CD4-positive, alpha-beta memory T cell (primary cell): ENCODE results near the gene CTBP2. TPM values are rescaled to one million over a fixed set of nuclear protein-coding genes. Genes with fewer than 3 reads are reported as not detected.

ENCODE experiments used
- CTCF ChIA-PET: fragments of 350-600 bp; sonication (Branson Sonifier 250); formaldehyde crosslinking; loops from one replicate; lab custom pipeline; 2021; ENCODE audit warnings: inconsistent platforms; ENCODE audit not compliant: partially characterized antibody; lab: Charles Lee
- POLR2A ChIA-PET: fragments of 350-600 bp; sonication (Branson Sonifier 250); formaldehyde crosslinking; loops from one replicate; lab custom pipeline; 2021; ENCODE audit not compliant: partially characterized antibody; lab: Charles Lee
- DNase-seq, 5 donors: peaks; one replicate each; pipeline versions ENCODE4 v3.0.0 to v3.0.0-alpha.2; 2020 to 2022; ENCODE audit warnings: mixed read lengths in 1 of 5
- H3K27ac ChIP-seq: one replicate; pipeline ENCODE4 v1.7.0; 2013; ENCODE audit warnings: low read depth, low read length
- H3K27me3 ChIP-seq: 2 replicates; pipeline ENCODE4 v1.7.0; 2013; ENCODE audit warnings: mild to moderate bottlenecking, low read length, moderate library complexity; ENCODE audit not compliant: insufficient read depth
- H3K36me3 ChIP-seq: 2 replicates; pipeline ENCODE4 v1.7.0; 2013; ENCODE audit warnings: mild to moderate bottlenecking, low read length, moderate library complexity; ENCODE audit not compliant: insufficient read depth
- H3K4me1 ChIP-seq: 2 replicates; pipeline ENCODE4 v1.7.0; 2013; ENCODE audit warnings: mild to moderate bottlenecking, low read length, moderate library complexity; ENCODE audit not compliant: insufficient read depth
- H3K4me3 ChIP-seq, 2 donors: one replicate each; pipeline ENCODE4 v1.7.0; 2013; ENCODE audit warnings: low read length in 2 of 2, mild to moderate bottlenecking in 1 of 2
- H3K9me3 ChIP-seq, 2 donors: one replicate each; pipeline ENCODE4 v1.7.0; 2013; ENCODE audit warnings: low read length in 2 of 2, control low read depth in 1 of 2; ENCODE audit not compliant: control insufficient read depth in 1 of 2
- H3K27ac Mint-ChIP-seq, 7 donors: one replicate each; pipeline ENCODE4 v1.8.0; 2020 to 2021; ENCODE audit warnings: mixed read lengths in 7 of 7, mild to moderate bottlenecking in 6 of 7, inconsistent platforms in 3 of 7, moderate library complexity in 3 of 7
- H3K27me3 Mint-ChIP-seq, 2 donors: one replicate each; pipeline ENCODE4 v1.8.0; 2020 to 2021; ENCODE audit warnings: mixed read lengths in 2 of 2
- H3K36me3 Mint-ChIP-seq, 2 donors: one replicate each; pipeline ENCODE4 v1.8.0; 2020 to 2021; ENCODE audit warnings: mixed read lengths in 2 of 2, inconsistent platforms in 1 of 2, mild to moderate bottlenecking in 1 of 2
- H3K4me1 Mint-ChIP-seq, 4 donors: one replicate each; pipeline ENCODE4 v1.8.0; 2020 to 2021; ENCODE audit warnings: mixed read lengths in 4 of 4, mild to moderate bottlenecking in 1 of 4
- H3K4me3 Mint-ChIP-seq, 8 donors: one replicate each; pipeline ENCODE4 v1.8.0; 2020 to 2021; ENCODE audit warnings: mixed read lengths in 8 of 8, mild to moderate bottlenecking in 7 of 8, moderate library complexity in 6 of 8, inconsistent platforms in 3 of 8
- H3K9me3 Mint-ChIP-seq, 8 donors: one replicate each; pipeline ENCODE4 v1.8.0; 2020 to 2021; ENCODE audit warnings: mixed read lengths in 8 of 8, mild to moderate bottlenecking in 5 of 8, inconsistent platforms in 3 of 8, moderate library complexity in 1 of 8
- intact Hi-C: fragments of 100-400 bp; cut with micrococcal nuclease; formaldehyde crosslinking; loops from one replicate; pipeline ENCODE4 v1.15.1; 2023
- polyA plus RNA-seq, 2 donors: library from polyadenylated mRNA; unstranded; fragments of 300-500 nt; fragmentation: Illumina TruSeq; gene quantifications; one replicate each; pipeline ENCODE4 v1.2.3, GENCODE V29; 2021
- total RNA-seq, 2 experiments: library from RNA; stranded (reverse); gene quantifications; one replicate each; pipeline ENCODE4 v1.2.3, GENCODE V29; 2021

Gene CTBP2
- total and polyA plus RNA-seq, 4 experiments from 2014 or later, result 0.16 to 0.97 (median 0.61) TPM; not detected in 1

DNA sequence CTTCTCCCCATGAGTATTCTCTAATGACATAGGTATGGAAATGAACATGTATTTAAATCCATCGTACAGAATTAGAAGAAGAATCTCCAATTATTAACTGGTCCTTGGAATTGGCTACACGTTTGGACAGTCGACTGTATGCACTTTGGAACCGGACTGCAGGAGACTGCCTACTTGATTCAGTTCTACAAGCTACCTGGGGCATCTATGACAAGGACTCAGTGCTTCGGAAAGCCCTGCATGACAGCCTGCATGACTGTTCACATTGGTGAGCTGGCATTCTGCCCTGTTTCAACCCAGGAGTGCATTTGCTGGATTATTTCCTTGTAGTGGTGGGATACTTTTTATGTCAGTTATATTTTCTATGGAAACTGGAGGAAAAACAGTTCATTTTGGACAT is 186.2 kb downstream of the CTBP2 start:
- POLR2A ChIA-PET, result no interaction called here
- H3K4me3 Mint-ChIP-seq, result no peak overlapping the region
- no peaks in the 10 kb centered on the region for H3K27me3 Mint-ChIP-seq
- H3K9me3 Mint-ChIP-seq, result no peaks in the 10 kb centered on the region
- Histone ChIP-seq H3K4me1 (no peaks in the 10 kb centered on the region), H3K9me3 (no peaks in the 10 kb centered on the region), H3K36me3 (peaks cover 19% of the 10 kb centered on the region), H3K4me3 (no peak overlapping the region), H3K27me3 (no peaks in the 10 kb centered on the region), H3K27ac (no peak overlapping the region)
- H3K27ac Mint-ChIP-seq, result peak overlapping the region in 1 of 7 donors; percentile 19
- CTCF ChIA-PET, result interaction anchor here (1.3 kb wide), 1 partner anchor 18 kb away, joined by 4 read pairs; no protein-coding TSS in a partner anchor
- intact Hi-C loops, result no loop called here
- peaks cover 37 to 66% of the 10 kb centered on the region in 2 donors for H3K36me3 Mint-ChIP-seq
- peaks cover 21 to 40% (median 34%) of the 10 kb centered on the region in 4 donors for H3K4me1 Mint-ChIP-seq
- no peak for DNase-seq

DNA sequence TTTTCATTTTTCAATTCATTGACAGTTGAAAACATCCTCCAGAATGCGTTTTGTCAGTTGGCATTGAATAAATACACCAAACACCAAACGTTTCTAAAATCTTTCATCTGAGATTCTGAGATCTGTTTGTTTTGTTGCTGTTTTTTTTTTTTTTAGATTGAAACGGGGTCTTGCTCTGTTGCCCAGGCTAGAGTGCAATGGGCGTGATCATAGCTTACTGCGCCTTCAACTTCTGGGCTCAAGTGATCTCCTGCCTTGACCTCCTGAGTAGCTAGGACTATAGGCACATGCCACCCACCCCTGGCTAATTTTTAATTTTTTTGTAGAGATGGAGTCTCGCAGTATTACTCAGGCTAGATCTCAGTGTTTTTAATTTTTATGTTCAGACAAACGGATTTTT is 187.7 kb downstream of the CTBP2 start:
- no peak overlapping the region for H3K4me3 Mint-ChIP-seq
- peaks cover 44 to 71% of the 10 kb centered on the region in 2 donors for H3K36me3 Mint-ChIP-seq
- Histone ChIP-seq H3K9me3 (no peaks in the 10 kb centered on the region), H3K27me3 (no peaks in the 10 kb centered on the region), H3K27ac (no peak overlapping the region), H3K4me3 (no peak overlapping the region), H3K36me3 (peaks cover 15% of the 10 kb centered on the region), H3K4me1 (no peaks in the 10 kb centered on the region)
- no peaks in the 10 kb centered on the region for H3K27me3 Mint-ChIP-seq
- peak overlapping the region in 2 of 7 donors; percentile 12 to 17 for H3K27ac Mint-ChIP-seq
- CTCF ChIA-PET, result interaction anchor here (1.0 kb wide), 1 partner anchor 20 kb away, joined by 4 read pairs; no protein-coding TSS in a partner anchor
- intact Hi-C loops, result no loop called here
- H3K9me3 Mint-ChIP-seq, result peaks cover 0 to 1% (median 0%) of the 10 kb centered on the region in 8 donors
- peaks cover 20 to 47% (median 38%) of the 10 kb centered on the region in 4 donors for H3K4me1 Mint-ChIP-seq
- no peak for DNase-seq
- POLR2A ChIA-PET, result no interaction called here

GRCh38 chr10:124971276-124971675 is 189.1 kb downstream of the CTBP2 start:
- Histone ChIP-seq H3K4me3 (no peak overlapping the region), H3K36me3 (peaks cover 24% of the 10 kb centered on the region), H3K27ac (no peak overlapping the region), H3K27me3 (no peaks in the 10 kb centered on the region), H3K4me1 (no peaks in the 10 kb centered on the region), H3K9me3 (no peaks in the 10 kb centered on the region)
- DNase-seq, result no peak
- no peak overlapping the region for H3K4me3 Mint-ChIP-seq
- H3K27ac Mint-ChIP-seq, result peak overlapping the region in 2 of 7 donors; percentile 63 to 66
- ChIA-PET CTCF (interaction anchor here (1.1 kb wide), 1 partner anchor 9 kb away, joined by 4 read pairs; no protein-coding TSS in a partner anchor), POLR2A (no interaction called here)
- H3K4me1 Mint-ChIP-seq, result peaks cover 20 to 46% (median 40%) of the 10 kb centered on the region in 4 donors
- H3K9me3 Mint-ChIP-seq, result peaks cover 0 to 1% (median 0%) of the 10 kb centered on the region in 8 donors
- intact Hi-C loops, result no loop called here
- H3K36me3 Mint-ChIP-seq, result peaks cover 54 to 78% of the 10 kb centered on the region in 2 donors
- H3K27me3 Mint-ChIP-seq, result no peaks in the 10 kb centered on the region

DNA sequence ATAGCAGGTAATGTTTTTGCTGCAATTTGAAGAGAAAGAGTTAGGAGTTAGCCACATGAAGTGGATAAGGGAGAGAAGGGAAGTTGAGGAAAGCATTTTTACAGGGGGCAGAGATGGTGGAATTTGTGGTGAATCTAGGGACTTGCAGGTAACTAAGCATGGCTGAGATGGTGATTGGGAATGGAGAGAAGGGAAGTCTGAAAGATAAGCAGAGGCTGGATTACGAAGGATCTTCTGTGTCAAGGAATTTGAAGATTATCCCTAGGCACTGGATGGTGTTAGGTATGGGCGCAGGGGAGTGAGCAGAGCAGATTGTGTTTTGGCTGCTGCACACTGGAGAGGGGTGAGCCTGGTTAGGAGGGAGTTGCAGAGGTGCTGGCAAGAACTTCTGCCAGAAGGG is 193.1 kb downstream of the CTBP2 start:
- no peak overlapping the region for H3K27ac ChIP-seq
- Mint-ChIP-seq H3K36me3 (peaks cover 36 to 61% of the 10 kb centered on the region in 2 donors), H3K4me1 (peaks cover 21 to 42% (median 34%) of the 10 kb centered on the region in 4 donors), H3K4me3 (no peak overlapping the region), H3K27ac (peak overlapping the region in 2 of 7 donors; percentile 3 to 46), H3K27me3 (no peaks in the 10 kb centered on the region), H3K9me3 (peaks cover 0 to 1% (median 0%) of the 10 kb centered on the region in 8 donors)
- no peaks in the 10 kb centered on the region for H3K4me1 ChIP-seq
- POLR2A ChIA-PET, result no interaction called here
- no peak overlapping the region for H3K4me3 ChIP-seq
- CTCF ChIA-PET, result no interaction called here
- intact Hi-C loops, result loop anchor here (5.0 kb wide), 1 partner anchor 50 kb away; no protein-coding TSS in a partner anchor
- DNase-seq, result no peak
- no peaks in the 10 kb centered on the region for H3K27me3 ChIP-seq
- peaks cover 9% of the 10 kb centered on the region for H3K36me3 ChIP-seq
- H3K9me3 ChIP-seq, result no peaks in the 10 kb centered on the region

- H3K9me3 ChIP-seq, result no peaks in the 10 kb centered on the region
- Mint-ChIP-seq H3K4me3 (no peak overlapping the region), H3K9me3 (peaks cover 0 to 1% (median 0%) of the 10 kb centered on the region in 8 donors), H3K27ac (peak overlapping the region in 1 of 7 donors; percentile 8), H3K36me3 (peaks cover 36 to 57% of the 10 kb centered on the region in 2 donors), H3K4me1 (peaks cover 23 to 42% (median 39%) of the 10 kb centered on the region in 4 donors), H3K27me3 (no peaks in the 10 kb centered on the region)
- DNase-seq, result no peak
- H3K27me3 ChIP-seq, result no peaks in the 10 kb centered on the region
- intact Hi-C loops, result loop anchor here (5.0 kb wide), 1 partner anchor 49 kb away; no protein-coding TSS in a partner anchor
- H3K4me1 ChIP-seq, result no peaks in the 10 kb centered on the region
- no peak overlapping the region for H3K27ac ChIP-seq
- peaks cover 9% of the 10 kb centered on the region for H3K36me3 ChIP-seq
- ChIA-PET POLR2A (no interaction called here), CTCF (interaction anchor here (0.6 kb wide), 1 partner anchor 11 kb away, joined by 4 read pairs; no protein-coding TSS in a partner anchor)
- H3K4me3 ChIP-seq, result no peak overlapping the region
Observed at GRCh38 chr10:124966008-124966407, 194.4 kb downstream of the CTBP2 start.

- Mint-ChIP-seq H3K4me1 (peaks cover 26 to 39% (median 37%) of the 10 kb centered on the region in 4 donors), H3K27me3 (no peaks in the 10 kb centered on the region), H3K9me3 (peaks cover 0 to 1% (median 0%) of the 10 kb centered on the region in 8 donors), H3K27ac (no peak overlapping the region), H3K36me3 (peaks cover 29 to 44% of the 10 kb centered on the region in 2 donors), H3K4me3 (no peak overlapping the region)
- H3K4me1 ChIP-seq, result peaks cover under 1% of the 10 kb centered on the region
- H3K27me3 ChIP-seq, result no peaks in the 10 kb centered on the region
- peaks cover 9% of the 10 kb centered on the region for H3K36me3 ChIP-seq
- POLR2A ChIA-PET, result no interaction called here
- H3K27ac ChIP-seq, result no peak overlapping the region
- no peaks in the 10 kb centered on the region for H3K9me3 ChIP-seq
- CTCF ChIA-PET, result no interaction called here
- H3K4me3 ChIP-seq, result no peak overlapping the region
- DNase-seq, result no peak
- intact Hi-C loops, result no loop called here
Observed at GRCh38 chr10:124963866-124964720, 196.3 kb downstream of the CTBP2 start.

DNA sequence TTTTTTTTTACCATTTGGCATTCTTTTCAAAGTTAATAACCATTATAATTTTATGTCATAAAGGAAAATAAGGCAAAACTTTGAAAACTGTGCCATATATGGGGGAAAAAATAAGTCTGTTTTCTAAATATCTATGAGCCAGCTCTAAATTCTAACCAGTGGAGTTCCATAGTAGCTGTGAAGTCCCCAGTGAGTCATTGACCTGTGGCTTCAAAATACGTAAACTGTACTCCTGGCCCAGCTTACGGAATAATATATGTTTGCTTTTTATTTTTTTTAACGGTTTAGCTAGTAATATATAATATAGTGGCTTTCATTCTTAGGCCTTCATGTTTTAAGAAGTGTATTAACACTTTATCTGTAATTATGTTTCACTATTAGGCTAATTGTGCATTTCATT is 197.9 kb downstream of the CTBP2 start:
- H3K4me1 Mint-ChIP-seq, result peaks cover 30 to 42% (median 39%) of the 10 kb centered on the region in 4 donors
- H3K36me3 ChIP-seq, result peaks cover 8% of the 10 kb centered on the region
- CTCF ChIA-PET, result interaction anchor here (0.9 kb wide), 1 partner anchor 9 kb away, joined by 4 read pairs; no protein-coding TSS in a partner anchor
- no peaks in the 10 kb centered on the region for H3K27me3 Mint-ChIP-seq
- no peak overlapping the region for H3K27ac ChIP-seq
- POLR2A ChIA-PET, result no interaction called here
- no peak overlapping the region for H3K4me3 ChIP-seq
- DNase-seq, result no peak
- no peak overlapping the region for H3K4me3 Mint-ChIP-seq
- H3K9me3 ChIP-seq, result no peaks in the 10 kb centered on the region
- intact Hi-C loops, result no loop called here
- peaks cover 4% of the 10 kb centered on the region for H3K4me1 ChIP-seq
- peaks cover 14 to 28% of the 10 kb centered on the region in 2 donors for H3K36me3 Mint-ChIP-seq
- no peak overlapping the region for H3K27ac Mint-ChIP-seq
- no peaks in the 10 kb centered on the region for H3K9me3 Mint-ChIP-seq
- no peaks in the 10 kb centered on the region for H3K27me3 ChIP-seq
